Spleen (tissue), 7 donors: ENCODE measurements around the gene ME1.

ENCODE experiments used
- CTCF ChIP-seq, 11 experiments: fragments of 200-600 bp in 7 of 11; fragments of 450-650 bp in 4 of 11; sonication (generic) in 4 of 11; IDR thresholded peaks in 8 of 11; conservative IDR thresholded peaks in 3 of 11; 1 replicate in 7 of 11; 2 replicates in 4 of 11; pipeline versions ENCODE4 v1.4.0 to v1.8.0; 2016 to 2021; ENCODE audit warnings: antibody characterized with exemption in 11 of 11, inconsistent platforms in 4 of 11, mild to moderate bottlenecking in 1 of 11
- POLR2A ChIP-seq, 3 donors: fragments of 450-650 bp; IDR thresholded peaks; one replicate each; pipeline ENCODE4 v1.5.1; 2017; ENCODE audit warnings: antibody characterized with exemption in 3 of 3, mild to moderate bottlenecking in 1 of 3
- POLR2AphosphoS5 ChIP-seq, 3 donors: sonication (generic); formaldehyde crosslinking; IDR thresholded peaks; one replicate each; pipeline ENCODE4 v1.5.1; 2017; ENCODE audit warnings: antibody characterized with exemption in 3 of 3
- donor health status: DM: no; HTN: no; CAD: no; lungs with moderate emphysema.
- donor health status: DM: no; HTN: no; CAD: no.
- donor health status: DM: no; HTN: no; CAD: no.

GRCh38 chr6:83463886-83464285 lies 33.0 kb upstream of the ME1 start:
- no peak for TF ChIP-seq POLR2A (IDR thresholded peaks at IDR 0.05)
- no peak for TF ChIP-seq CTCF (IDR thresholded peaks at IDR 0.05 in 8 of 11, conservative IDR thresholded peaks at IDR 0.05 in 3 of 11)
- no peak for TF ChIP-seq POLR2AphosphoS5 (IDR thresholded peaks at IDR 0.05)
